ENCODE data around the gene SHISA9. TPM values are rescaled to one million over a fixed set of nuclear protein-coding genes. Genes with fewer than 3 reads are reported as not detected.

SHISA9 gene
- total RNA-seq, 1 experiment from 2014 or later = not detected

DNA sequence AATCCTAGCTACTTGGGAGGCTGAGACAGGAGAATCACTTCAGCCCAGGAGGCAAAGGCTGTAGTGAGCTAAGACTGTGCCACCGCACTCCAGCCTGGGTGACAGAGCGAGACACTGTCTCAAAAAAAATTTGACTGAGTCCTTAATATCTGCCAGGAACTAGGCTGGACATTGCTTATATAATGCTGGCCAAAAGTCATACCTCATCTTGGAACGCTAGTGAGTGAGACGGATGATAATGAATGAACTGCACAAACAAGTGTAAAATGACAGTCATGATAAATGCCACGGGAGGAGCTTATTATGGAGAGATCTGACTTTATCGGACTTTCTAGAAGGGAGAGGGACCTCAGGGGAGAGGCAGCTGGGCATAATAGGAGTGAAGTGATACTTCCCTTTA, 327.6 kb downstream of the SHISA9 start (continued):
- TF ChIP-seq EZH2phosphoT487 (IDR thresholded peaks at IDR 0.05; ENCODE audit: borderline replicate concordance) (no peak), YY1 (IDR thresholded peaks at IDR 0.05; ENCODE audit: extremely low read depth, insufficient replicate concordance, low read depth, low read length) (no peak), ATF3 (IDR thresholded peaks at IDR 0.05) (no peak), ZBTB33 (IDR thresholded peaks at IDR 0.05; ENCODE audit: extremely low read depth, insufficient replicate concordance, low read length) (no peak), RAD21 (IDR thresholded peaks at IDR 0.05; ENCODE audit: low read depth) (no peak), EZH2 (IDR thresholded peaks at IDR 0.05) (no peak)

DNA sequence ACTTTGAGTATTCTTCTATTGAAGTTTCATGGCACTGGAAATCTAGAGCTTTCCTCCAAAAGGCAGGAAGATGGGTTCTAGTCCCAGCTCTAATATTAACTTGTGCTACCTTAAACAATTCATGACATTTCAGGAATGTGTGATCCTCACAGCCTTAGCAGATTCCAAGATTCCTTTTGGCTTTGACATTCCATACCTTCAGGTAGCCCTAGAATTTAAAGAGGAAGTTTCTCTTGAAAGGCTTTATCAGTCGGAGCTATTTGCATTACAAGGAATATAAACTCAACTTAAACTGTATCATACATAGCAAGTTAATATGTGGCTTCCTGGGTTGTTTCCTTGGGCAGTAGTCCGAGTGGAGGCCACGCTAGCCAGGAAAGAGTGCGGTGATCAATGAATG, 330.0 kb downstream of the SHISA9 start:
- Histone ChIP-seq H3K4me2 (ENCODE audit: low read length) (no peak overlapping the region), H3K9me3 (ENCODE audit: control insufficient read depth in 1 of 2, insufficient read depth in 1 of 2, low read depth in 1 of 2, low read length in 2 of 2) (no peaks in the 10 kb centered on the region; a peak in 1 of 4 replicates), H3K27me3 (ENCODE audit: insufficient read depth, low read length) (no peaks in the 10 kb centered on the region), H4K20me1 (ENCODE audit: insufficient read depth) (no peaks in the 10 kb centered on the region), H3K27ac (ENCODE audit: low read depth, low read length) (no peak overlapping the region), H3K9me2 (ENCODE audit: insufficient read depth) (no peaks in the 10 kb centered on the region), H2AFZ (ENCODE audit: low read depth, low read length, poor library complexity, severe bottlenecking) (no peak overlapping the region), H3K4me3 (replicated peaks in 1 of 2; ENCODE audit: low read depth in 1 of 2, low read length in 2 of 2) (no peak overlapping the region), H3K36me3 (ENCODE audit: control insufficient read depth in 1 of 2, insufficient read depth in 2 of 2, low read length in 2 of 2) (no peaks in the 10 kb centered on the region), H3K4me1 (ENCODE audit: control insufficient read depth in 1 of 2, insufficient read depth in 2 of 2, low read length in 2 of 2) (no peaks in the 10 kb centered on the region), H3K79me2 (ENCODE audit: insufficient read depth, low read length) (no peaks in the 10 kb centered on the region), H3K9ac (ENCODE audit: low read length) (no peak overlapping the region)
- ChIA-PET RAD21 (ENCODE audit: low non-redundant PET in 1 of 2, low total read pairs in 2 of 2, uncharacterized antibody in 2 of 2, unreplicated experiment in 2 of 2) (no interaction called here), CTCF (no interaction called here), POLR2A (no interaction called here)
- DNase-seq (ENCODE audit: low read depth, low spot score) = no peak
- intact Hi-C loops (cut with micrococcal nuclease) = no loop called here
- BruUV-seq (replicated peaks) = no TSS peak
- no peak for ATAC-seq
- TF ChIP-seq, protein P1, sequence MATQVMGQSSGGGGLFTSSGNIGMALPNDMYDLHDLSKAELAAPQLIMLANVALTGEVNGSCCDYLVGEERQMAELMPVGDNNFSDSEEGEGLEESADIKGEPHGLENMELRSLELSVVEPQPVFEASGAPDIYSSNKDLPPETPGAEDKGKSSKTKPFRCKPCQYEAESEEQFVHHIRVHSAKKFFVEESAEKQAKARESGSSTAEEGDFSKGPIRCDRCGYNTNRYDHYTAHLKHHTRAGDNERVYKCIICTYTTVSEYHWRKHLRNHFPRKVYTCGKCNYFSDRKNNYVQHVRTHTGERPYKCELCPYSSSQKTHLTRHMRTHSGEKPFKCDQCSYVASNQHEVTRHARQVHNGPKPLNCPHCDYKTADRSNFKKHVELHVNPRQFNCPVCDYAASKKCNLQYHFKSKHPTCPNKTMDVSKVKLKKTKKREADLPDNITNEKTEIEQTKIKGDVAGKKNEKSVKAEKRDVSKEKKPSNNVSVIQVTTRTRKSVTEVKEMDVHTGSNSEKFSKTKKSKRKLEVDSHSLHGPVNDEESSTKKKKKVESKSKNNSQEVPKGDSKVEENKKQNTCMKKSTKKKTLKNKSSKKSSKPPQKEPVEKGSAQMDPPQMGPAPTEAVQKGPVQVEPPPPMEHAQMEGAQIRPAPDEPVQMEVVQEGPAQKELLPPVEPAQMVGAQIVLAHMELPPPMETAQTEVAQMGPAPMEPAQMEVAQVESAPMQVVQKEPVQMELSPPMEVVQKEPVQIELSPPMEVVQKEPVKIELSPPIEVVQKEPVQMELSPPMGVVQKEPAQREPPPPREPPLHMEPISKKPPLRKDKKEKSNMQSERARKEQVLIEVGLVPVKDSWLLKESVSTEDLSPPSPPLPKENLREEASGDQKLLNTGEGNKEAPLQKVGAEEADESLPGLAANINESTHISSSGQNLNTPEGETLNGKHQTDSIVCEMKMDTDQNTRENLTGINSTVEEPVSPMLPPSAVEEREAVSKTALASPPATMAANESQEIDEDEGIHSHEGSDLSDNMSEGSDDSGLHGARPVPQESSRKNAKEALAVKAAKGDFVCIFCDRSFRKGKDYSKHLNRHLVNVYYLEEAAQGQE (IDR thresholded peaks at IDR 0.05; ENCODE audit: low read depth) = no peak
- no peak for TF ChIP-seq ZFX (IDR thresholded peaks at IDR 0.05)
- no peak for TF ChIP-seq RAD21 (IDR thresholded peaks at IDR 0.05; ENCODE audit: low read depth)
- TF ChIP-seq YY1 (IDR thresholded peaks at IDR 0.05; ENCODE audit: extremely low read depth, insufficient replicate concordance, low read depth, low read length) = no peak
- TF ChIP-seq POLR2AphosphoS5 (IDR thresholded peaks at IDR 0.05; ENCODE audit: low read depth, low read length) = no peak
- no peak for TF ChIP-seq CBX3 (IDR thresholded peaks at IDR 0.05; ENCODE audit: low read depth)
- no peak for TF ChIP-seq FOSL1 (IDR thresholded peaks at IDR 0.05; ENCODE audit: low read depth)
- no peak for TF ChIP-seq ELF1 (IDR thresholded peaks at IDR 0.05; ENCODE audit: borderline replicate concordance, low read depth)
- TF ChIP-seq, protein P2, sequence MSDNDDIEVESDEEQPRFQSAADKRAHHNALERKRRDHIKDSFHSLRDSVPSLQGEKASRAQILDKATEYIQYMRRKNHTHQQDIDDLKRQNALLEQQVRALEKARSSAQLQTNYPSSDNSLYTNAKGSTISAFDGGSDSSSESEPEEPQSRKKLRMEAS (IDR thresholded peaks at IDR 0.05) = no peak
- no peak for TF ChIP-seq SRF (IDR thresholded peaks at IDR 0.05; ENCODE audit: low read depth)
- no peak for TF ChIP-seq ZNF274 (IDR thresholded peaks at IDR 0.05; ENCODE audit: low read depth, low read length)
- TF ChIP-seq EZH2phosphoT487 (IDR thresholded peaks at IDR 0.05; ENCODE audit: borderline replicate concordance) = no peak
- TF ChIP-seq SIN3A (IDR thresholded peaks at IDR 0.05; ENCODE audit: low read depth) = no peak
- TF ChIP-seq ZBTB33 (IDR thresholded peaks at IDR 0.05; ENCODE audit: extremely low read depth, insufficient replicate concordance, low read length) = no peak
